Retinal pigment epithelial cell (primary cell): ENCODE results near the gene HOXD8.

ENCODE experiments used
- DNase-seq: peaks from one replicate; pipeline ENCODE4 v3.0.0-alpha.2; 2010; ENCODE audit warnings: low read depth
- H3K4me3 ChIP-seq: 2 replicates; pipeline ENCODE4 v1.5.1; 2011; ENCODE audit warnings: mild to moderate bottlenecking, low read length, control low read depth, moderate library complexity
- CTCF ChIP-seq: conservative IDR thresholded peaks from 2 replicates; pipeline ENCODE4 v1.5.1; 2011; ENCODE audit warnings: low read depth, low read length, control low read depth, inconsistent platforms

Gene HOXD8

GRCh38 chr2:176175709-176176607 lies 46.5 kb downstream of the HOXD8 start:
- DNase-seq, result no peak
- H3K4me3 ChIP-seq, result no peak overlapping the region
- no peak for TF ChIP-seq CTCF

GRCh38 chr2:176177580-176178037 lies 48.1 kb downstream of the HOXD8 start:
- H3K4me3 ChIP-seq, result no peak overlapping the region
- no peak for DNase-seq
- TF ChIP-seq CTCF, result no peak

GRCh38 chr2:176178038-176178756 lies 48.7 kb downstream of the HOXD8 start:
- no peak for TF ChIP-seq CTCF
- H3K4me3 ChIP-seq, result no peak overlapping the region
- no peak for DNase-seq

- no peak for TF ChIP-seq CTCF
- DNase-seq, result no peak
- no peak overlapping the region for H3K4me3 ChIP-seq
These were observed 49.3 kb downstream of the HOXD8 start for GRCh38 chr2:176178757-176179295.

GRCh38 chr2:176181551-176181950 lies 52.0 kb downstream of the HOXD8 start:
- no peak for TF ChIP-seq CTCF
- no peak for DNase-seq
- H3K4me3 ChIP-seq, result no peak overlapping the region
